ENCODE results near the gene COL2A1.

Gene COL2A1

GRCh38 chr12:47930634-47931033 is 73.6 kb downstream of the COL2A1 start:
- no peak overlapping the region for H3K4me2 ChIP-seq (ENCODE audit: low read depth, low read length, poor library complexity, severe bottlenecking)
- H3K27ac ChIP-seq (ENCODE audit: low read depth, low read length), result no peak overlapping the region
- H4K20me1 ChIP-seq (ENCODE audit: low read depth, low read length), result no peaks in the 10 kb centered on the region
- no peaks in the 10 kb centered on the region for H3K9me3 ChIP-seq (ENCODE audit: insufficient read depth, low read length)
- no peaks in the 10 kb centered on the region for H3K9me2 ChIP-seq (replicated peaks; ENCODE audit: insufficient read depth, low read length)
- H3K36me3 ChIP-seq (ENCODE audit: low read length), result no peaks in the 10 kb centered on the region
- H3K9ac ChIP-seq (ENCODE audit: low read length), result no peak overlapping the region
- no peaks in the 10 kb centered on the region for H3F3A ChIP-seq (ENCODE audit: insufficient read depth)
- H3K79me2 ChIP-seq (ENCODE audit: insufficient read depth, low read length), result no peaks in the 10 kb centered on the region
- TF ChIP-seq CTCF (IDR thresholded peaks at IDR 0.05; ENCODE audit: insufficient read depth, low read length, poor library complexity, severe bottlenecking) (no peak), EZH2phosphoT487 (conservative IDR thresholded peaks at IDR 0.05; ENCODE audit: low read length) (no peak)
- H2AFZ ChIP-seq (ENCODE audit: low read depth, low read length, severe bottlenecking), result no peak overlapping the region
- H3K4me3 ChIP-seq (ENCODE audit: insufficient read depth, low read length, poor library complexity, severe bottlenecking), result no peak overlapping the region
- H3K27me3 ChIP-seq (ENCODE audit: low read length), result no peaks in the 10 kb centered on the region

- Histone ChIP-seq H3K9me2 (replicated peaks; ENCODE audit: insufficient read depth, low read length) (no peaks in the 10 kb centered on the region), H4K20me1 (ENCODE audit: low read depth, low read length) (no peaks in the 10 kb centered on the region), H3F3A (ENCODE audit: insufficient read depth) (no peaks in the 10 kb centered on the region), H3K27me3 (ENCODE audit: low read length) (no peaks in the 10 kb centered on the region), H3K4me2 (ENCODE audit: low read depth, low read length, poor library complexity, severe bottlenecking) (no peak overlapping the region), H3K9me3 (ENCODE audit: insufficient read depth, low read length) (no peaks in the 10 kb centered on the region), H2AFZ (ENCODE audit: low read depth, low read length, severe bottlenecking) (no peak overlapping the region), H3K79me2 (ENCODE audit: insufficient read depth, low read length) (no peaks in the 10 kb centered on the region), H3K36me3 (ENCODE audit: low read length) (no peaks in the 10 kb centered on the region), H3K9ac (ENCODE audit: low read length) (no peak overlapping the region), H3K27ac (ENCODE audit: low read depth, low read length) (no peak overlapping the region), H3K4me3 (ENCODE audit: insufficient read depth, low read length, poor library complexity, severe bottlenecking) (no peak overlapping the region)
- TF ChIP-seq EZH2phosphoT487 (conservative IDR thresholded peaks at IDR 0.05; ENCODE audit: low read length), result no peak
- no peak for TF ChIP-seq CTCF (IDR thresholded peaks at IDR 0.05; ENCODE audit: insufficient read depth, low read length, poor library complexity, severe bottlenecking)
These were observed 76.9 kb downstream of the COL2A1 start for GRCh38 chr12:47927346-47927745.
